Mammary epithelial cell (primary cell): ENCODE results near the gene TAL2.

Source experiments
- EZH2 ChIP-seq: IDR thresholded peaks from 2 replicates; pipeline ENCODE4 v1.6.1; 2012; ENCODE audit warnings: low read length, inconsistent platforms, borderline replicate concordance
- TF ChIP-seq, protein P1 (sequence below), 2 donors: IDR thresholded peaks in 1 of 2; conservative IDR thresholded peaks in 1 of 2; 2 replicates each; pipeline ENCODE4 v1.5.1; 2011 to 2012; ENCODE audit warnings: inconsistent platforms in 2 of 2, low read length in 2 of 2, mild to moderate bottlenecking in 2 of 2, control low read depth in 1 of 2, low read depth in 1 of 2; ENCODE audit not compliant: insufficient read depth in 1 of 2; ENCODE audit errors: extremely low read depth in 1 of 2

GRCh38 chr9:105633411-105633810, 28.8 kb upstream of the TAL2 start:
- TF ChIP-seq, protein P1, sequence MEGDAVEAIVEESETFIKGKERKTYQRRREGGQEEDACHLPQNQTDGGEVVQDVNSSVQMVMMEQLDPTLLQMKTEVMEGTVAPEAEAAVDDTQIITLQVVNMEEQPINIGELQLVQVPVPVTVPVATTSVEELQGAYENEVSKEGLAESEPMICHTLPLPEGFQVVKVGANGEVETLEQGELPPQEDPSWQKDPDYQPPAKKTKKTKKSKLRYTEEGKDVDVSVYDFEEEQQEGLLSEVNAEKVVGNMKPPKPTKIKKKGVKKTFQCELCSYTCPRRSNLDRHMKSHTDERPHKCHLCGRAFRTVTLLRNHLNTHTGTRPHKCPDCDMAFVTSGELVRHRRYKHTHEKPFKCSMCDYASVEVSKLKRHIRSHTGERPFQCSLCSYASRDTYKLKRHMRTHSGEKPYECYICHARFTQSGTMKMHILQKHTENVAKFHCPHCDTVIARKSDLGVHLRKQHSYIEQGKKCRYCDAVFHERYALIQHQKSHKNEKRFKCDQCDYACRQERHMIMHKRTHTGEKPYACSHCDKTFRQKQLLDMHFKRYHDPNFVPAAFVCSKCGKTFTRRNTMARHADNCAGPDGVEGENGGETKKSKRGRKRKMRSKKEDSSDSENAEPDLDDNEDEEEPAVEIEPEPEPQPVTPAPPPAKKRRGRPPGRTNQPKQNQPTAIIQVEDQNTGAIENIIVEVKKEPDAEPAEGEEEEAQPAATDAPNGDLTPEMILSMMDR (conservative IDR thresholded peaks at IDR 0.05 in 1 of 2, IDR thresholded peaks at IDR 0.05 in 1 of 2; ENCODE audit: extremely low read depth in 1 of 2, insufficient read depth in 1 of 2, low read depth in 1 of 2, low read length in 2 of 2) = no peak
- TF ChIP-seq EZH2 = no peak
